ENCODE data around the gene CFAP54.

The CFAP54 gene

DNA sequence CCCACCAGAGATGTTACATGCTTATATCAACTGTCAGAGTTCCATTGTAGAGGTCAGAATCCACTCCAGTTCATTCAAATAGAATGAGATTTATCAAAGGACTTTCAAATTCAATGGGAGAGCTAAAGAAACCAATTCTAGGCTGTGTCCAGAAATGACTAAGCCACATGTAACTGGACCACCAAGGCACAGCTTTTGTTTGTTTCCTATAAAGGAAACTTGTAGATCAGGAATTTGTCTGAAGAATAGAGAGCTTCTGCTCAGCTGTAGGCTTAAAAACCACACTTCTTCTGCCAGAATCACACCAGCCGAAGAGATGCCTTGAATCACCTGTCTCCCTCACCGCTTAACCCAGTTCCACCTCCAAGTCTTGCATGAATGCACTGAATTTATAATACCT is 283.7 kb downstream of the CFAP54 start:
- Histone ChIP-seq H4K5ac (ENCODE audit: low read length) (no peak overlapping the region), H3K36me3 (ENCODE audit: control insufficient read depth, insufficient read depth, low read length) (no peaks in the 10 kb centered on the region), H3K79me2 (ENCODE audit: control insufficient read depth, insufficient read depth, low read length) (no peaks in the 10 kb centered on the region), H3K79me1 (ENCODE audit: low read length) (no peaks in the 10 kb centered on the region), H3K18ac (ENCODE audit: low read length) (no peak overlapping the region), H3K9ac (ENCODE audit: low read length) (no peak overlapping the region), H3K27ac (ENCODE audit: low read depth, low read length) (no peak overlapping the region), H2BK120ac (ENCODE audit: low read depth, low read length) (no peak overlapping the region), H3K4me3 (ENCODE audit: low read length) (no peak overlapping the region), H3K27me3 (ENCODE audit: insufficient read depth, low read length, poor library complexity) (no peaks in the 10 kb centered on the region), H3K23ac (ENCODE audit: low read length) (no peak overlapping the region), H4K8ac (ENCODE audit: low read depth, low read length) (no peak overlapping the region), H2BK5ac (ENCODE audit: low read length) (no peak overlapping the region), H3K4me2 (ENCODE audit: low read length) (no peak overlapping the region), H3K56ac (ENCODE audit: low read length) (no peak overlapping the region), H2AK5ac (ENCODE audit: low read length) (no peak overlapping the region), H3K4ac (ENCODE audit: low read depth, low read length) (no peak overlapping the region), H2BK15ac (replicated peaks; ENCODE audit: low read depth) (no peak overlapping the region), H3K4me1 (ENCODE audit: control insufficient read depth, low read depth, low read length) (no peaks in the 10 kb centered on the region)
- no CpG with 5 or more reads among the region's 2 CpGs for WGBS (ENCODE audit: extremely low coverage, insufficient coverage, low lambda C conversion rate)
- DNase-seq: no peak

DNA sequence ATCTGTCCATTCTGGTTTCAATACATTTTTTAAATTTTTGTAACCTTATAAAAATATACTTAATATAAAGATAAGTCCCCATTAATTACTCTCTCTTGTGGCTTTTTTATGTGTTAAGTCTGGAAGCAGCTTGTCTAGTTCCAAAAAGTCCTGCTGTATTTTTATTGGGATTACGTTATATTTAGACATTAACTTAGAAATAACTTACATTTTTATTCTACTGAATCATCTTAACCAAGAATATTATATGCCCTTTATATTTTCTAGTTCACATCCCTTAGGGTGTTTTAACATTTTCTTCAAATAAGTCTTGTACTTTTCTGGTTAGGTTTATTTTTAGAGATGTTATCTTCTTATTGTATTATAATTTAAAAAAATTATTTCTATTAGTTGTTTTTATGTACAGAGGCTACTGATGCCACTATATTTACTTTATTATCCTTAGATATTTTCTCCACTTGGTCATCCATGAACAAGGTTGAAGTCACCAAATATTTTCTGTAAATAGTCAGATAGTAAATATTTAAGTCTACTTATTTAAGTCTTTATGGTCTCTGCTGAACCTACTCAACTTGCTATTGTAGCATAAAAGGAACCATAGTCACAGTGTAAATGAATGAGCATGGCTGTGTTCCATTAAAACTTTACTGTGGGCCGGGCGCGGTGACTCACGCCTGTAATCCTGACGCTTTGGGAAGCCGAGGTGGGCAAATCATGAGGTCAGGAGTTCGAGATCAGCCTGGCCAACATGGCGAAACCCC is 285.3 kb downstream of the CFAP54 start:
- Histone ChIP-seq H3K23ac (ENCODE audit: low read length) (no peak overlapping the region), H2AK5ac (ENCODE audit: low read length) (no peak overlapping the region), H4K5ac (ENCODE audit: low read length) (no peak overlapping the region), H2BK15ac (replicated peaks; ENCODE audit: low read depth) (no peak overlapping the region), H3K36me3 (ENCODE audit: control insufficient read depth, insufficient read depth, low read length) (no peaks in the 10 kb centered on the region), H2BK120ac (ENCODE audit: low read depth, low read length) (no peak overlapping the region), H3K79me2 (ENCODE audit: control insufficient read depth, insufficient read depth, low read length) (no peaks in the 10 kb centered on the region), H3K4ac (ENCODE audit: low read depth, low read length) (no peak overlapping the region), H3K27ac (ENCODE audit: low read depth, low read length) (no peak overlapping the region), H3K4me1 (ENCODE audit: control insufficient read depth, low read depth, low read length) (no peaks in the 10 kb centered on the region), H3K4me2 (ENCODE audit: low read length) (no peak overlapping the region), H3K18ac (ENCODE audit: low read length) (no peak overlapping the region), H3K79me1 (ENCODE audit: low read length) (no peaks in the 10 kb centered on the region), H3K9ac (ENCODE audit: low read length) (no peak overlapping the region), H4K8ac (ENCODE audit: low read depth, low read length) (no peak overlapping the region), H3K27me3 (ENCODE audit: insufficient read depth, low read length, poor library complexity) (no peaks in the 10 kb centered on the region), H3K56ac (ENCODE audit: low read length) (no peak overlapping the region), H2BK5ac (ENCODE audit: low read length) (no peak overlapping the region), H3K4me3 (ENCODE audit: low read length) (no peak overlapping the region)
- no CpG with 5 or more reads among the region's 9 CpGs for WGBS (ENCODE audit: extremely low coverage, insufficient coverage, low lambda C conversion rate)
- DNase-seq: no peak

DNA sequence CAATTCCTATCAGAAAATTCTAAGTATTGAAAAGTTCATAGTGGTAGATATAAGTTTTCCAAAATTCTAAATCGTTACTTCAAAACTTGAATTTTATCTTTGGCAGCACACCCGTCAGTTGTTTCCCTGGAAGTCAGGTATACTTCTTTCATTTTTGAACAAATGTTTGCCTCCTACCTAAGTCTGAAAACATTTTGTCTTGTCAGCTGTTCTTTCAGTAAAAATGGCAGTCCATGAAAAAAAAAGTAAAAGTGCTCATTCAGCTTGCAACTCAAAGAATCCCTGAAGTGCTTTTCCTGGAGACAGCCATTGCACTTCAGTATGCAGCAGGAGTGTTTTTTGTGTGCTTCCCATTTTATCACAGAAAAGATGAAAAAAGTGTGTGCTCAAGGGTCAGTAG is 287.5 kb downstream of the CFAP54 start:
- H2BK15ac ChIP-seq (replicated peaks; ENCODE audit: low read depth): no peak overlapping the region

DNA sequence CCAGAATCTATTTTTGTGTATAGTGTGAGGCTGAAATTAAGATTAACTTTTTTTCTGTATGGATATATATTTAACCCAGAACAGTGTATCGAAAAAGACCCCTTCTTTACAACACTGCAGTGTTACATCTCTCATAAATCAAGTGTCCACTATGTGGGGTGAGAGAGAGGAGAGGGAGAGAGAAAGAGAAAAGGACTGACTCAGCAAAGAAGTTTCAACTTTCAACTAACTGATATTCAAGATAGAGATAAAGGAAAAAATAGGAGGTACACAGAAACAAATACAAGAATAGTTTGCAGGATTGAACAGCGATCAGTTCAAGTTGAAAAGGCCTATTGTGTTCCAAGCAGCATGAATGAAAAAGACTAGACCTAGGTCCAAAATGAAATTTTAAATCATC is 291.0 kb downstream of the CFAP54 start:
- Histone ChIP-seq H3K79me1 (ENCODE audit: low read length) (no peaks in the 10 kb centered on the region), H3K27ac (ENCODE audit: low read depth, low read length) (no peak overlapping the region), H4K5ac (ENCODE audit: low read length) (no peak overlapping the region), H3K18ac (ENCODE audit: low read length) (no peak overlapping the region), H3K4ac (ENCODE audit: low read depth, low read length) (no peak overlapping the region), H3K4me3 (ENCODE audit: low read length) (no peak overlapping the region), H2BK5ac (ENCODE audit: low read length) (no peak overlapping the region), H3K9ac (ENCODE audit: low read length) (no peak overlapping the region), H3K36me3 (ENCODE audit: control insufficient read depth, insufficient read depth, low read length) (no peaks in the 10 kb centered on the region), H4K8ac (ENCODE audit: low read depth, low read length) (no peak overlapping the region), H3K4me1 (ENCODE audit: control insufficient read depth, low read depth, low read length) (no peaks in the 10 kb centered on the region), H2AK5ac (ENCODE audit: low read length) (no peak overlapping the region), H3K23ac (ENCODE audit: low read length) (no peak overlapping the region), H2BK120ac (ENCODE audit: low read depth, low read length) (no peak overlapping the region), H3K56ac (ENCODE audit: low read length) (no peak overlapping the region), H3K4me2 (ENCODE audit: low read length) (no peak overlapping the region), H3K79me2 (ENCODE audit: control insufficient read depth, insufficient read depth, low read length) (no peaks in the 10 kb centered on the region), H2BK15ac (replicated peaks; ENCODE audit: low read depth) (no peak overlapping the region), H3K27me3 (ENCODE audit: insufficient read depth, low read length, poor library complexity) (no peaks in the 10 kb centered on the region)
- DNase-seq: peak; percentile 9
- WGBS (ENCODE audit: extremely low coverage, insufficient coverage, low lambda C conversion rate): no CpG with 5 or more reads among the region's 2 CpGs

More for the DNA sequence above, 287.5 kb downstream of the CFAP54 start:
- Histone ChIP-seq H3K79me2 (ENCODE audit: control insufficient read depth, insufficient read depth, low read length) (no peaks in the 10 kb centered on the region), H3K9ac (ENCODE audit: low read length) (no peak overlapping the region), H3K4ac (ENCODE audit: low read depth, low read length) (no peak overlapping the region), H3K18ac (ENCODE audit: low read length) (no peak overlapping the region), H4K8ac (ENCODE audit: low read depth, low read length) (no peak overlapping the region), H2BK5ac (ENCODE audit: low read length) (no peak overlapping the region), H3K27ac (ENCODE audit: low read depth, low read length) (no peak overlapping the region), H3K4me3 (ENCODE audit: low read length) (no peak overlapping the region), H3K4me1 (ENCODE audit: control insufficient read depth, low read depth, low read length) (no peaks in the 10 kb centered on the region), H3K56ac (ENCODE audit: low read length) (no peak overlapping the region), H3K4me2 (ENCODE audit: low read length) (no peak overlapping the region), H3K23ac (ENCODE audit: low read length) (no peak overlapping the region), H3K36me3 (ENCODE audit: control insufficient read depth, insufficient read depth, low read length) (no peaks in the 10 kb centered on the region), H3K27me3 (ENCODE audit: insufficient read depth, low read length, poor library complexity) (no peaks in the 10 kb centered on the region), H3K79me1 (ENCODE audit: low read length) (no peaks in the 10 kb centered on the region), H2BK120ac (ENCODE audit: low read depth, low read length) (no peak overlapping the region), H4K5ac (ENCODE audit: low read length) (no peak overlapping the region), H2AK5ac (ENCODE audit: low read length) (no peak overlapping the region)
- no peak for DNase-seq
- WGBS (ENCODE audit: extremely low coverage, insufficient coverage, low lambda C conversion rate): no CpG with 5 or more reads among the region's 2 CpGs

DNA sequence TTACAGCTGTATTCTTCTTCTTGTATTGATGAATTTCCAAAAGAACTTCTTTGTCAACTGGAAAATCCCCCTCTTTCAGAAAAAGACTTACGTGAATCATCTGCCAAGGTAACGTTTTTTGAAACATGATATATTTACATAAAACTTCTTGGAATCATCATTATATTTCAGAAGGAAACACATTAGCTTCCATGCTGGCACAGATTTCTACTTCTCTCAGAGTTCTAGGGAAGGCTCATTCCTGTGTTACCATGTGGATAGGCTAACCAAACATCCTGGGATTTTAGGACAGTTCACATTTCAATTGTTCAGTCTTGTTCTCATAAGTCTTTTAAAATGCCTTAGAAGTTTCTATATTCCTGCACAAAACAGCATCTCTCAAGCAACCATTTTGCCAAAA is 297.4 kb downstream of the CFAP54 start:
- H2BK15ac ChIP-seq (replicated peaks; ENCODE audit: low read depth): no peak overlapping the region
- no peak overlapping the region for H3K4me3 ChIP-seq (ENCODE audit: low read length)
- no CpG with 5 or more reads among the region's 2 CpGs for WGBS (ENCODE audit: extremely low coverage, insufficient coverage, low lambda C conversion rate)
- no peak overlapping the region for H2BK5ac ChIP-seq (ENCODE audit: low read length)
- no peak overlapping the region for H3K56ac ChIP-seq (ENCODE audit: low read length)
- H3K23ac ChIP-seq (ENCODE audit: low read length): no peak overlapping the region
- no peak overlapping the region for H3K27ac ChIP-seq (ENCODE audit: low read depth, low read length)
- DNase-seq: no peak
- H3K4ac ChIP-seq (ENCODE audit: low read depth, low read length): no peak overlapping the region
- no peak overlapping the region for H3K9ac ChIP-seq (ENCODE audit: low read length)
- no peaks in the 10 kb centered on the region for H3K27me3 ChIP-seq (ENCODE audit: insufficient read depth, low read length, poor library complexity)
- H4K8ac ChIP-seq (ENCODE audit: low read depth, low read length): no peak overlapping the region
- no peaks in the 10 kb centered on the region for H3K4me1 ChIP-seq (ENCODE audit: control insufficient read depth, low read depth, low read length)
- H3K18ac ChIP-seq (ENCODE audit: low read length): no peak overlapping the region
- no peak overlapping the region for H2BK120ac ChIP-seq (ENCODE audit: low read depth, low read length)
- H3K79me2 ChIP-seq (ENCODE audit: control insufficient read depth, insufficient read depth, low read length): no peaks in the 10 kb centered on the region
- H2AK5ac ChIP-seq (ENCODE audit: low read length): no peak overlapping the region
- no peaks in the 10 kb centered on the region for H3K79me1 ChIP-seq (ENCODE audit: low read length)
- H3K36me3 ChIP-seq (ENCODE audit: control insufficient read depth, insufficient read depth, low read length): no peaks in the 10 kb centered on the region
- H4K5ac ChIP-seq (ENCODE audit: low read length): no peak overlapping the region
- H3K4me2 ChIP-seq (ENCODE audit: low read length): no peak overlapping the region

DNA sequence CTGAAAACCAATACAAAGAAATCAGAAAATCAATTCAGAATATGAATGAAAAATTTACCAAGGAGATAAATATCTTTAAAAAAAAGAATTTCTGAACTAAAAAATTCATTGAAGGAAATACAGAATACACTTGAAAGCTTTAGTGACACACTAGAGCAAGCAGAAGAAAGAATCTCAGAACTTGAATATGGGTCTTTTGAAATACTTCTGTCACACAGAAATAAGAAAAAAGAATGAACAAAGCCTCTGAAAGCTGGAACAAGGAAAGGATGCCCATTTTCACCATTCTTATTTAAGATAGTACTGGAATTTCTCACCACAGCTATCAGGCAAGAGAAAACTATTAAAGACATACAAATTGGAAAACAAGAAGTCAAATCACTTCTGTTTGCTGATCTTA is 314.6 kb downstream of the CFAP54 start:
- no peak overlapping the region for H4K5ac ChIP-seq (ENCODE audit: low read length)
- no peaks in the 10 kb centered on the region for H3K4me1 ChIP-seq (ENCODE audit: control insufficient read depth, low read depth, low read length)
- no peaks in the 10 kb centered on the region for H3K79me2 ChIP-seq (ENCODE audit: control insufficient read depth, insufficient read depth, low read length)
- H3K79me1 ChIP-seq (ENCODE audit: low read length): no peaks in the 10 kb centered on the region
- no peaks in the 10 kb centered on the region for H3K36me3 ChIP-seq (ENCODE audit: control insufficient read depth, insufficient read depth, low read length)
- no peak overlapping the region for H4K8ac ChIP-seq (ENCODE audit: low read depth, low read length)
- H3K23ac ChIP-seq (ENCODE audit: low read length): no peak overlapping the region
- no peak overlapping the region for H2AK5ac ChIP-seq (ENCODE audit: low read length)
- no peak overlapping the region for H3K4me2 ChIP-seq (ENCODE audit: low read length)
- no peak overlapping the region for H3K9ac ChIP-seq (ENCODE audit: low read length)
- no peak overlapping the region for H3K18ac ChIP-seq (ENCODE audit: low read length)
- H3K56ac ChIP-seq (ENCODE audit: low read length): no peak overlapping the region
- no peaks in the 10 kb centered on the region for H3K27me3 ChIP-seq (ENCODE audit: insufficient read depth, low read length, poor library complexity)
- no peak for DNase-seq
- no peak overlapping the region for H2BK120ac ChIP-seq (ENCODE audit: low read depth, low read length)
- no peak overlapping the region for H2BK15ac ChIP-seq (replicated peaks; ENCODE audit: low read depth)
- H2BK5ac ChIP-seq (ENCODE audit: low read length): no peak overlapping the region
- no peak overlapping the region for H3K4ac ChIP-seq (ENCODE audit: low read depth, low read length)
- H3K4me3 ChIP-seq (ENCODE audit: low read length): no peak overlapping the region
- H3K27ac ChIP-seq (ENCODE audit: low read depth, low read length): no peak overlapping the region

Data from mesendoderm (in vitro differentiated cells).